SK-N-MC (cell line): Measurements from ENCODE around the gene GK.

Source experiments
- EZH2 ChIP-seq: fragments of 200-600 bp; sonication (generic); IDR thresholded peaks from one replicate; pipeline ENCODE4 v1.6.1; 2017; ENCODE audit warnings: antibody characterized with exemption
- POLR2AphosphoS5 ChIP-seq: IDR thresholded peaks from 2 replicates; pipeline ENCODE4 v1.6.1; 2012; ENCODE audit warnings: mild to moderate bottlenecking, low read depth, low read length, borderline replicate concordance

DNA sequence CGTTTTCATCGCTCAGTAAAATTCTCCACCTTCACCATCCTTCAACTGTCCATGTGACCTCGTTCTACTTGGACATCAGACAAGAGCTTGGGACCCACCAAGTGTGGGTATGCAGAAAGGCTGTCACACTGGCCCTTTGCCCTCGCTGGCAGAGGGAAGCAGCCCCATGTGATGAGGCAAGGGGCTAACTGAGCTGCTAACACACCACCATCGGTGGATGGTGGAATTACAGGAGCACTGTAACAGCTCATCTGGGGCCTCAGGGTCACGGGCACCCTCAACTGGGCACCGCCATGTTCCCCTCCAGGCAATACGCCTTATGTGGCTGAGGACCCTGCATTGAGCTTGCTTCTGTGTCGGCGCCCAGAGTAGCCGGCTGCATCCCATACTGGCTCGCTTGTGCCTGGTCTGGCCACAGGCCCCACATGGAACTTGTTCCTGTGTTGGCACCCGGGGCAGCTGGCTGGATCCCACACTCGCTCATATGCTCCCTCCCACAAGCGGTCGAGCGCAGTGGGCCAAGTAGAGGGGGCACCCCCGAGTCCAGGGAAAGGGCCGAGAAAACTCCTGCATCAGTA, 126.3 kb downstream of the GK start:
- TF ChIP-seq POLR2AphosphoS5 (no peak), EZH2 (no peak)
